Epithelial cell of prostate (primary cell): ENCODE measurements around the gene AKAP8.
A peak's percentile ranks its signal among the peaks of the same experiment; 100 is the strongest.

ENCODE experiments used
- DNase-seq: peaks from one replicate; pipeline ENCODE4 v3.0.0-alpha.2; 2011; ENCODE audit warnings: low read depth, low spot score
- H3K27ac ChIP-seq: fragments of 450-650 bp; 2 replicates; pipeline ENCODE4 v1.5.1; 2017; ENCODE audit warnings: mild to moderate bottlenecking

AKAP8 gene

GRCh38 chr19:15305582-15306334, 73.8 kb downstream of the AKAP8 start:
- DNase-seq: no peak
- H3K27ac ChIP-seq: no peak overlapping the region

GRCh38 chr19:15304140-15304705, 75.4 kb downstream of the AKAP8 start:
- DNase-seq: no peak

More at GRCh38 chr19:15304140-15304705, 75.4 kb downstream of the AKAP8 start:
- H3K27ac ChIP-seq: peak overlapping the region; percentile 99
